HG02852 (cell line): ENCODE data around the gene ASB4.
"Not testable (repeated sequence)": the region's sequence is repeated elsewhere in the genome, so short reads cannot be mapped to it uniquely, and the experiment has no call there.

ENCODE experiments used
- ATAC-seq: cut with Tn5 transposase; IDR thresholded peaks from one replicate; pipeline ENCODE4 v1.9.1; 2021; ENCODE audit warnings: mild to moderate bottlenecking, moderate library complexity; ENCODE audit not compliant: unreplicated experiment

The ASB4 gene

DNA sequence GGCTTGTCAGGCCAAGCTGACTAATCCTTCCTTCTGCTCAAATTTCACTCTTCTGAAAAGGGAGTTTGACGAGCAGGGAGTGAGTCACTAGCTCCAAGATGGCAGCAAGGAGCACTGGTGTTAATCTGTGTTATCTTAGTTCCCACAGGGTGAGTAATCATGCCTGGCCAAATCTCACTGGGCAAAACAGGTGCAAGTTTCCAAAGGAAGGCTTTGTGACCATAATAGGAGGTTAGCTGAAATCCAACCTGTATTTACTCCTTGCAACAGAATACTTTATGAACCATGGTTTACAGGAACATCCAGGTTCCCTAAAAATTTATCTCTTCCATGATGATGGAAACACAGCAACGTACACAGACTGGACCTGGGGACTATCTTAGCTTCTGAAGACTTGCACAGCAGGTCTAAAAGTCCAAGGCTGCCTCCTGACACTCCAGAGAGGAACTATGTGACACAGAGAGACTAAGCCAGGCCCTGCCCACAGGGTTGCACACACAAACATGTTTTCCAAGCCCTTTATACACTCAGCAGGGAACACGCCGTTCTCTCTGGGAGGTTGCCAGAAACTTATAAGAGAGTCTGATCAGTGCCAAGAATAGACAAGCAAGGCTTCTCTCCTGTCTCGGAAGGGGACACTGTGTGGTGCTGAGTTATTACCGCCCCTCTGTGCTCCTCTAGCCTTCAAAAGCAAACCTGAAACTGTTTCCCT, 64.2 kb downstream of the ASB4 start:
- ATAC-seq, result no peak

- ATAC-seq, result no peak
These were observed 64.8 kb downstream of the ASB4 start for GRCh38 chr7:95550546-95550945.

- not testable (repeated sequence) for ATAC-seq
These were observed 66.5 kb downstream of the ASB4 start for GRCh38 chr7:95552010-95552926.

- ATAC-seq, result no peak
These were observed 68.2 kb downstream of the ASB4 start for GRCh38 chr7:95553939-95554338.

- ATAC-seq, result no peak
These were observed 71.0 kb downstream of the ASB4 start for GRCh38 chr7:95556777-95557176.

DNA sequence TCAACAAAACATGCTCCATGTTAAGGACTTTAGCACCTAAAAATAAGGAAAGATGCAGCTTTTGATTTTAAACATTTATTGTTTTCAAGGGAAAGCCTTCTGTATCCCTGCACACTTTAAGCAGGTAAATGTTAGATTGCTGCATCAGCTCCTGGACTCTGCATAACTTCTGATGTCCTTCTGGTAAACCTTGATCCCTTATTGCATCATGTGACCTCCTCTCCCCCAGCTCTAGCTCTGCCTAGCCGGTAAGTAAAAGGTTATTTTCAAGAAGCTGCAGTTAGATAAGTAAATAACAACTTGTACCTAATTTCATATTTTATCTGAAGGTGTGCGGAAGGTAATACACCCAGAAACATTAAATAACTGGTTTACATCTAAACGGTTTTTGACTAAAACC, 73.1 kb downstream of the ASB4 start:
- ATAC-seq, result no peak

- no peak for ATAC-seq
These were observed 74.9 kb downstream of the ASB4 start for GRCh38 chr7:95560674-95561073.

DNA sequence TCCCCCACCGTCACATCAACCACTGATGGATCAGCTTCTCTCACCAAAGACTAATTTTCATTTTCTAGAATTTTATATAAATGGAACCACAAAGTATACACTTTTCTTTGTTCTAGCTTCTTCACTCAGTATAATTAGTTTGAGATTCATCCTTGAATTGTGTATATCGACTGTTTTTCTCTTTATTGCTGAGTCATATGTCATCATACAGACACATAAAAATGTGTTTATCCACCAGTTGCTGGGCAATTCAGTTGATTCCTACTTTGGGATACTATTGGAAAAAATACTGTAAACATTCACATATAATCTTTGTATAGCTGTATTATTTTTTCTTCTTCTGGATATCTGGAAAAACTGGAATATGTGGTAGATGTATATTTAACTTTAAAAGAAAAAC, 84.0 kb downstream of the ASB4 start:
- ATAC-seq, result no peak

GRCh38 chr7:95577137-95577536, 91.4 kb downstream of the ASB4 start:
- ATAC-seq, result no peak

- no peak for ATAC-seq
These were observed 92.6 kb downstream of the ASB4 start for GRCh38 chr7:95578299-95578855.

DNA sequence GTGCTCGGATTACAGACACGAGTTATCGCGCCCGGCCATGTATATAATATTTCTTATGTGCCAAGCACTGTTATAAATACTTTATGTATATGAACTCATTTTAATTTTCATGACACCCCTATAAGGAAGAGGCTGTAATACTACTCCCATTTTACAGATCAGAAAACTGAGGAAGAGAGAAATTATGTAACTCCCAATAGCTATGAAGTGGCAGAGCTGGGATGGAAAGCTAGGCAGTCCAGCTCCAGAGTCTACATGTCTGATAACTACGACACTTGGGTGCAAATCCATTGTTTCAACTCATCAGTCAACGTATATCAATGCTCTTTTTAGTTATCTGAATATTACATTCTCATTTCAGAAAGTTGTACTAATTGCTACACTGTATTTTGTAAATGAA, 93.6 kb downstream of the ASB4 start:
- no peak for ATAC-seq

DNA sequence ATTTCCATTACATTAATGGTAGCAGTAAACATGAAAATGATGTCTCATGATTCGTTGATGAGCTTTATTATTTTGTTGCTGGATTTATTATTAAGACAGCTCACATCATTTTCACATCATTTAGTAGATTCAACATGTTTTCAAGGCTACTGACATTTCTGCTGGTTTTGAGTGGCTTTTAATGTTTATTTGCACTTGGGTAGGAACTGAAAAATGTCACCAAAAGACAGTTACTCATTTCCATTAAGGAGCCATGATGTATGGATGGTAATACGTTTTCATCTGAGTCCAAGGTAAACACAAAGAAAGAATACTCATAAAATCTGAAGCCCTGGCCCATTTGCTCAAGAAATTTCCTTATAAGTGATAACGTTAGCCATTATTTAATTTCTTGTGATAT, 95.7 kb downstream of the ASB4 start:
- no peak for ATAC-seq

DNA sequence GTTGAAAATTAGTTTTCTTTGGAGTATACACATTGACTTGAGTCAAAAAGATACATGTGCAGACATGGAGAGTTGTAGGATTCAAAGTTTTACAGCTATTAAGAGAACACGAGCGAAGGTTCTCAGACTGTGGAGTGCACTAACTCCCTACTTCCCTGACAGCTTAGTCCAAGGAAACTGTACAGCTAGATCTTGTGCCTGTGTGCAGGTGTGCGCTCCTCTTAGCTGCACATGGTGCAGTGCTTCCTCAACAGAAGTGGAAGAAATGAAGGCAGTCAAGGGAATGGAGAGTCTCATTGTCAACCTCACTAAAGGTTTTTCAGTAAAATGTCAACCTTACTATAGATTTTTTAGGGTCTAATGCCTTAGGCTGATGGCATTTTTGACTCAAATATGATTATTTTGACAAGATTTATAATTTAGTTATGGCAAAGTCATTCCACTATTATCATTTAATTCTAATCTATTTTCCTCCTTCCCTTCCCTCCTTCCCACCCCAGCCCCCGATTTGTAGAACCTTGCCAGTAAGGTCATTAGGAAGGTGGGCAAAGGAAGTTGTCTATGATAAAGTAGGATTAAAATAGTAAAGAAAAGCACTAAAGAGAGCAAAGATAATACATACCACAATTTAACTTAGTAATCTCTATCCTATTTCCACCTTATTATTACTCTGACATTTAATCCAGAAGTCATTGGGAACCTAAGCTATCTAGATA, 97.0 kb downstream of the ASB4 start:
- ATAC-seq, result no peak

DNA sequence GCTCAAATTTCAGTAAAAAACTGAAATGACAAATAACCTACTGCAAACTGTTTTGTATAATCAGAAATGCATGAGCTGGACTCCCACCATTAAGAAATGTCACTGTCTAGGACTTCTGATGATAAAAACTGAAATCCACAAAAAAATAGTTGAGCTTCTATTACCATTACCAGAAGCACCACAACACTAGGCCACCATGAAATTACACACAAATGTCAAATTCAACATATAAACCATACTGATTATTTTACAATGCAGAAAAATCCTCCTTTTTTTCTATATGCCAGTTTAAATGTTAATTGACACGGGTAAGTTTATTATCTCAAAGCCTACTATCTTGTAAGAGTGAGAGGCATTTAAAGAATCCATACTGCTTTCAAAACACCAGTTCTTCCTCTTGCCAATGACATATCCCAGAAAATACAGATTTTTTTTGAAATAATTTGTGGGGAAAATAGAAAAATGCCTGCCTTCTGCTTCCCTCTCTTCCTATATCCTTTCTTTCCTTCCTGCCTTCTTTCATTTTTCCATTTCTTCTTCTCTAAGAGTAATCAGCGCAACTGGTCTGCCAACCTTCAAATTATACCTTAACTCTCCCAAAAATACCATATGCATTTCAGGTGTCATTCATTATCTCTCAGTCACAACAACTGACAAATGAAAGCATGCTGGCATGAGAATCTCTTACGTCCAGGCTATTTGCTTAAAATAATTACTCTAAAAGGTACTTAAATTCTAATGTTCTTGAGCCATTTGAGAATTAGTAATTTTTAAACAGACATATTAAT, 98.3 kb downstream of the ASB4 start:
- no peak for ATAC-seq

DNA sequence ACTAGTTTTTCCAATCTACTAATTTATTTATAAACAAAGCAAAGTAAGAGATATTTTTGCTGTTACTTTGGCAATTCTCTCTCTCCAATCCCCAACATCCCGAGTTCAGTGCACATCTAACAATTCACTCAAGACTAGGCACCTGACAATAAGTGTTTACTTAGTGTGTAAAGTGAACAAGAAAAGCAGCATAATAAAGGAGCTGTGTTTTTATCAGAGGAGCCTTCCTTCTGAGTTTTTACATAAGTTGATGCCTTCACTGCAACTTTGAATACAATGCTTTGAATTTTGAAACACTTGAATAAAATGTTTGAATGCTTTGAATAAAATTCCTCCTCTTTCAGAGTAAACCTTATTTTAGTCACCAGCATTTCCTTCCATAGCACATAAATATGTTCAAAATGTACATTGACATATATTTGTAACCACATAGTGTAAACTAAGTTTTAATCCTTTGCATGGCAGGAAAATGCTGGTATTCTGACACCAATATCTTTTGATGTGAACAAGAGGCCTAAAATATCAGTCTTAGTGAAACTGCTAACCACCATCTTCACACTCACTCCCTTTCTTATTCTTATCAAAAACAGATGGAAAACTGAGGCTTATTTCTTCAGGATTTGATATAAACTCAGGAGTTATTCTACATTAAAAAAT, 99.2 kb downstream of the ASB4 start:
- ATAC-seq, result no peak

GRCh38 chr7:95585426-95585789, 99.7 kb downstream of the ASB4 start:
- ATAC-seq, result no peak

GRCh38 chr7:95586951-95587301, 101.2 kb downstream of the ASB4 start:
- ATAC-seq, result no peak

GRCh38 chr7:95589031-95589430, 103.3 kb downstream of the ASB4 start:
- no peak for ATAC-seq

- ATAC-seq, result no peak
These were observed 104.0 kb downstream of the ASB4 start for GRCh38 chr7:95589766-95590165.
